ENCODE data around the gene TMEM131L. TPM values are rescaled to one million over a fixed set of nuclear protein-coding genes. Genes with fewer than 3 reads are reported as not detected.

TMEM131L gene
- total RNA-seq, 1 experiment from 2014 or later, result 19.7 TPM

GRCh38 chr4:153643406-153644383 lies 177.5 kb downstream of the TMEM131L start:
- DNase-seq (ENCODE audit: low read depth, low spot score) (peak; percentile 46), ATAC-seq (peak; percentile 90)
- POLR2A ChIA-PET, result no interaction called here
- CTCF ChIA-PET, result interaction anchor here (0.7 to 1.9 kb wide), 11 partner anchors 9 to 501 kb away, joined by 3 to 12 read pairs (median 4); partner anchors contain the start of gene TRIM2
- TF ChIP-seq YY1 (IDR thresholded peaks at IDR 0.05; ENCODE audit: extremely low read depth, insufficient replicate concordance, low read depth, low read length) (no peak), POLR2AphosphoS5 (IDR thresholded peaks at IDR 0.05; ENCODE audit: low read depth, low read length) (no peak), REST (IDR thresholded peaks at IDR 0.05; ENCODE audit: low read depth) (no peak), CTCF (IDR thresholded peaks at IDR 0.05 in 2 of 3, conservative IDR thresholded peaks at IDR 0.05 in 1 of 3; ENCODE audit: borderline replicate concordance in 1 of 3, insufficient read depth in 1 of 3, low read depth in 2 of 3, low read length in 2 of 3) (peak; percentile 32 to 71 (median 63); a peak in 5 of 6 replicates), ZBTB33 (IDR thresholded peaks at IDR 0.05; ENCODE audit: extremely low read depth, insufficient replicate concordance, low read length) (no peak), MAX (IDR thresholded peaks at IDR 0.05) (no peak), FOSL1 (IDR thresholded peaks at IDR 0.05; ENCODE audit: low read depth) (no peak), TCF7L2 (IDR thresholded peaks at IDR 0.05; ENCODE audit: borderline replicate concordance, extremely low read depth, insufficient read depth, insufficient read length) (no peak), ZNF274 (IDR thresholded peaks at IDR 0.05; ENCODE audit: low read depth, low read length) (no peak), CEBPB (IDR thresholded peaks at IDR 0.05; ENCODE audit: low read depth) (no peak), EZH2phosphoT487 (IDR thresholded peaks at IDR 0.05; ENCODE audit: borderline replicate concordance) (no peak), ZFX (IDR thresholded peaks at IDR 0.05) (no peak), CBX3 (IDR thresholded peaks at IDR 0.05; ENCODE audit: low read depth) (no peak), RAD21 (IDR thresholded peaks at IDR 0.05; ENCODE audit: low read depth) (peak; percentile 75), ELF1 (IDR thresholded peaks at IDR 0.05; ENCODE audit: borderline replicate concordance, low read depth) (peak; percentile 63), POLR2A (IDR thresholded peaks at IDR 0.05; ENCODE audit: borderline replicate concordance, extremely low read depth, insufficient read depth, insufficient read length) (no peak)
- Histone ChIP-seq H3K4me3 (replicated peaks in 1 of 2; ENCODE audit: low read depth in 1 of 2, low read length in 2 of 2) (no peak overlapping the region), H3K36me3 (ENCODE audit: control insufficient read depth in 1 of 2, insufficient read depth in 2 of 2, low read length in 2 of 2) (no peaks in the 10 kb centered on the region), H3K9me2 (ENCODE audit: insufficient read depth) (no peaks in the 10 kb centered on the region), H3K27me3 (ENCODE audit: insufficient read depth, low read length) (no peaks in the 10 kb centered on the region), H4K20me1 (ENCODE audit: insufficient read depth) (no peaks in the 10 kb centered on the region), H3K4me2 (ENCODE audit: low read length) (peak overlapping the region; percentile 23; the same call in 1 of the 2 replicates), H2AFZ (ENCODE audit: low read depth, low read length, poor library complexity, severe bottlenecking) (peak overlapping the region; percentile 90), H3K79me2 (ENCODE audit: insufficient read depth, low read length) (no peaks in the 10 kb centered on the region), H3K9me3 (ENCODE audit: control insufficient read depth in 1 of 2, insufficient read depth in 1 of 2, low read depth in 1 of 2, low read length in 2 of 2) (no peaks in the 10 kb centered on the region), H3K4me1 (ENCODE audit: control insufficient read depth in 1 of 2, insufficient read depth in 2 of 2, low read length in 2 of 2) (0 out of 4 replicates have a peak, but pooled peaks cover 0 to 5% of the 10 kb centered on the region in 2 experiments), H3K9ac (ENCODE audit: low read length) (no peak overlapping the region), H3K27ac (ENCODE audit: low read depth, low read length) (no peak overlapping the region)
- RAD21 ChIA-PET (ENCODE audit: low non-redundant PET in 1 of 2, low total read pairs in 2 of 2, uncharacterized antibody in 2 of 2, unreplicated experiment in 2 of 2), result no interaction called here
- intact Hi-C loops (cut with micrococcal nuclease), result loop anchor here (1.0 to 2.0 kb wide), 4 partner anchors 211 to 559 kb away; partner anchors contain the start of gene MND1
- BruUV-seq (replicated peaks), result no TSS peak
